GM10266 (cell line): ENCODE results near the gene BLM.

Source experiments
- DNase-seq: peaks from one replicate; pipeline ENCODE4 v3.0.0; 2012; ENCODE audit errors: extremely low spot score
- CTCF ChIP-seq: IDR thresholded peaks from 2 replicates; pipeline ENCODE4 v1.5.1; 2012; ENCODE audit warnings: mild to moderate bottlenecking, low read depth; ENCODE audit not compliant: control insufficient read depth, insufficient read depth; ENCODE audit errors: missing control alignments

Gene BLM

DNA sequence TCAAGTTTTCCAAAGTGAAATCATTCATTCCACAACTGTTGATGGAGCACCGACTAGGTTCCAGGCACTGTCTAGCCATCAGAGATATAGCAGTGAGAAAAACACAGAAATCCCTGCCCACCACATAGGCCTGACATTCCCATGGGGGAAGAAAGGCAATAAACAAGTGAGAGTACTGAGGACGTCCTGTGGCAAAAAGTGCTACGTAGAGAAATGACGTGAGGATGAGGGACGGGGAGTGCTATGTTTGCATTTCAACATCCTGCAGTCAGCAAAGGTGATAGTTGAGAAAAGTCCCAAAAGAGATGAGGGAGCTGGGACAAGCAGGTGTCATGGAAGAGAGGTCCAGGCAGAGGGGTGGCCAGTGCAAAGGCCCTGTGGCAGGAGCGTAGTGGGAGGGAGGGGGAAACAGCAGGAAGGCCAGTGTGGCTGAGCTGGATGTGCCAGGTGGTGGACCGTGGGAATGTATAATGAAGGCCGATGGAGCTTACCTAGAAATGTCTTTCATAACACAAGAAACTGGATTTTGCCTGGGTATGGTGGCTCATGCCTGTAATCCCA lies 140.8 kb downstream of the BLM start:
- TF ChIP-seq CTCF = no peak
- DNase-seq = no peak

- no peak for TF ChIP-seq CTCF
- DNase-seq = no peak
Observed at GRCh38 chr15:90859234-90860131, 142.3 kb downstream of the BLM start.

GRCh38 chr15:90860450-90860849 lies 143.3 kb downstream of the BLM start:
- TF ChIP-seq CTCF = no peak
- DNase-seq = no peak

DNA sequence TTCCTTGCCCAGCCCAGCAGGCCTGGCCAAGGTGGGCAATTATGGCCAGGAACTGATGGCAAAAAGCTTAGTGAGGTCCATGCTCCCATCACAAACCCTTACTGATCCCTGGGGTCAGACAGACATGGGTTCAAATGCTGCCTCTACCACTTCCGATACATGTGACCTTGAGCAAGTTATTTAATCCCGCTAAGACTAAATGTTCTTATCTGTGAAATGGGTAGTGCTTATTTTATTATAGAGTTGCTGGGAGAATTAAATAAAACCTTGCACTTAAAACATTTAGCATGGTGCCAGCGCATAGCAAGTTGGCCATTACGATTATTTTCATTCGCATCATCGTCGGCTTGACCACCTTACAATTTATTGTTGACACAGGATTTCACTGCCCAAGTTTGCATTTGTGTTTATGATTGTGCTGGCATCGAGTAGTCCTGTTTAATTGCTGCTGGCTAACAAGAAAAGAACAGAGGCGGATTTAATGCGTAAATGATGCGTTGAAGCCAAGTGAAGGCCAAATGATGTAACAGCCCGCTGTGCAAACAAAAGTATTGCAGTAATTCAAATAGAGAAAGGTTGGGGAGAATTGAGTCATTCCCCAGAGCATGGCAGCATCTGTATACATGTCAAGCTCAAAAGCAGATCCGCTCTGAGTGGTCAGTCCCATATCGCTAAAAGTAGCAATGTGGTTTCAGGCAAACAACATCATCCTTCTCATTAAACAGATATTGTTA lies 144.0 kb downstream of the BLM start:
- TF ChIP-seq CTCF = no peak
- DNase-seq = no peak

- TF ChIP-seq CTCF = no peak
- DNase-seq = no peak
Observed at GRCh38 chr15:90862487-90862886, 145.3 kb downstream of the BLM start.

DNA sequence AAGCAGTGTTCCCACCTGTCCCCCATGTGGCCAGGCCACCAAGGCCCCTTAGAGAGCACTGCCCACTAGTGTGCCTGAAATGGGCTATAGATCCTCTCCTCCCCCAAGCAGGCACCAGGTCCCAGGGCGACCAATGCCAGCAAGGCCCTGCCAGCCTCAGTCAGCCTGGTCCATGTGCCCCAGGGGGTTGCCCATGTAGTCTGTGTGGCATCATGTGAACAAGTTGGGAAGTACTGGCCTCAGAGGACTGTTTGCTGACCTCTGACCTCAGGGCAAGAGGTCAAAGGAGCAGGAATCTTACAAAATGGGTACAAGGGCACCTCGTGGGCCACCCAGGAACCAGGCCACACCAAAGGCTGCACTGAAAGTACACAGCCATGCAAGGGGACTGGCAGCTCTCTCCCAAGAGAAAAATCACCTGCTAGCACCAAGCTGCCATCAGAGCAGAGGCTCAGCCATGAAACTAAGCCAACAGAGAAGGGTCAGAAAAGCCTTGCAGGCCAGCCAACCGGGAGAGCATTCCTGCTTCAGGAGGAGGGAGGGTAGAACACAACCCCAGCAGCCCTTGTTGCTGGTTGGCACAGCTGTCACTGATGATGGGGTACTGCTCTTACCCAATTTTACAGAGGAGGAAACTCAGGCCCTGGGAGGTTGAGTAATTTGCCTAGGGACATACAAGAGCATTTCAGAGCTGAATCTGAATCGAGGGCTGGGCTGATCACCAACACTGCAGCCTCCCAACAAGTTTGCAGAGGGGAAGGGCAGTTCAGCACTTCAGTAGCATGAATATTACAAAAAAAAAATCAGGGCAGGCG lies 146.0 kb downstream of the BLM start:
- DNase-seq = no peak

More for the DNA sequence above, 146.0 kb downstream of the BLM start:
- no peak for TF ChIP-seq CTCF
